HepG2 (cell line): Measurements from ENCODE around the gene RNF126. TPM values are rescaled to one million over a fixed set of nuclear protein-coding genes. Genes with fewer than 3 reads are reported as not detected.

ENCODE experiments used
- ATAC-seq: fragments of 200-7000 bp; cut with Tn5 transposase; 3 replicates; pipeline ENCODE4 v1.9.1; 2020; ENCODE audit warnings: mild to moderate bottlenecking, moderate library complexity
- BruUV-seq: library from RNA; stranded (reverse); fragments of 400-500 nt; replicated peaks from 2 replicates; lab custom pipeline; 2021; lab: Mats Ljungman, UMichigan
- CTCF ChIA-PET: fragments of 300-600 bp; formaldehyde crosslinking; extraction: SDS; loops from one replicate; lab custom pipeline; 2021; ENCODE audit warnings: low total read pairs, inconsistent platforms, low intra/inter-chr PET ratio; lab: Yijun Ruan, JAX
- POLR2A ChIA-PET: fragments of 350-600 bp; sonication (Branson Sonifier 250); formaldehyde crosslinking; loops from one replicate; lab custom pipeline; 2020; ENCODE audit warnings: antibody characterized with exemption, inconsistent platforms; lab: Yijun Ruan, JAX
- DNase-seq: peaks from one replicate; pipeline ENCODE4 v3.0.0-alpha.2; 2015; ENCODE audit warnings: low spot score
- FAIRE-seq: peaks from 3 replicates; lab custom pipeline; 2011; peaks lifted over from hg19 to GRCh38; lab: Jason Lieb, UNC
- H2AFZ ChIP-seq: one replicate; pipeline ENCODE4 v1.6.1; 2011; ENCODE audit warnings: low read length, inconsistent platforms
- H3K27ac ChIP-seq: fragments of 300-600 bp; 3 replicates; pipeline ENCODE4 v1.8.0; 2011; ENCODE audit warnings: mixed run types, mild to moderate bottlenecking, mixed read lengths, low read length, inconsistent platforms; ENCODE audit not compliant: insufficient read depth; ENCODE audit errors: extremely low read length
- H3K27me3 ChIP-seq, 2 experiments: fragments of 200-600 bp in 1 of 2; 2 replicates in 1 of 2; 3 replicates in 1 of 2; pipeline versions ENCODE4 v1.6.0 to v1.8.0; 2011; ENCODE audit warnings: low read length in 2 of 2, mild to moderate bottlenecking in 2 of 2, moderate library complexity in 2 of 2, inconsistent platforms in 1 of 2; ENCODE audit not compliant: insufficient read depth in 2 of 2, control insufficient read depth in 1 of 2
- H3K36me3 ChIP-seq, 2 experiments: fragments of 200-600 bp in 1 of 2; replicated peaks in 1 of 2; 2 replicates in 1 of 2; 3 replicates in 1 of 2; pipeline versions ENCODE4 v1.5.1 to v1.8.0; 2011; ENCODE audit warnings: low read length in 2 of 2, inconsistent platforms in 1 of 2; ENCODE audit not compliant: insufficient read depth in 2 of 2, control insufficient read depth in 1 of 2
- H3K4me1 ChIP-seq: 2 replicates; pipeline ENCODE4 v1.5.1; 2012; ENCODE audit warnings: low read length, inconsistent platforms; ENCODE audit not compliant: insufficient read depth
- H3K4me2 ChIP-seq: 2 replicates; pipeline ENCODE4 v1.6.0; 2011; ENCODE audit warnings: low read depth, low read length, inconsistent platforms
- H3K4me3 ChIP-seq, 3 experiments: fragments of 200-600 bp in 1 of 3; sonication (generic), shearing (Covaris generic) in 1 of 3; replicated peaks in 1 of 3; 2 replicates each; pipeline ENCODE4 v1.5.1; 2011 to 2016; ENCODE audit warnings: low read length in 3 of 3, inconsistent platforms in 2 of 3, low read depth in 2 of 3, mild to moderate bottlenecking in 2 of 3, control low read depth in 1 of 3, mixed read lengths in 1 of 3; ENCODE audit not compliant: insufficient read depth in 1 of 3
- H3K79me2 ChIP-seq: one replicate; pipeline ENCODE4 v1.6.1; 2011; ENCODE audit warnings: low read length, inconsistent platforms; ENCODE audit not compliant: insufficient read depth
- H3K9ac ChIP-seq: 2 replicates; pipeline ENCODE4 v1.6.0; 2011; ENCODE audit warnings: mild to moderate bottlenecking, low read depth, low read length, inconsistent platforms; ENCODE audit not compliant: insufficient read depth
- H3K9me3 ChIP-seq: 2 replicates; pipeline ENCODE4 v1.5.1; 2012; ENCODE audit warnings: mild to moderate bottlenecking, low read length
- H4K20me1 ChIP-seq: 2 replicates; pipeline ENCODE4 v1.6.0; 2011; ENCODE audit warnings: inconsistent platforms, mild to moderate bottlenecking, low read length, moderate library complexity; ENCODE audit not compliant: insufficient read depth
- HNRNPL ChIP-seq: fragments of 200-400 bp; formaldehyde crosslinking; IDR thresholded peaks from 2 replicates; pipeline ENCODE4 v1.6.1; 2017; ENCODE audit warnings: mild to moderate bottlenecking, low read depth, low read length
- SAP130 ChIP-seq: IDR thresholded peaks from 2 replicates; pipeline ENCODE4 v1.6.1; 2016; ENCODE audit warnings: low read depth
- ZFX ChIP-seq: sonication (generic); formaldehyde crosslinking; IDR thresholded peaks from 2 replicates; pipeline ENCODE4 v1.4.0; 2020; ENCODE audit warnings: mild to moderate bottlenecking, low read depth, missing genetic modification reagents, moderate library complexity
- ZNF850 ChIP-seq: sonication (generic); formaldehyde crosslinking; conservative IDR thresholded peaks from 2 replicates; pipeline ENCODE4 v1.9.0; 2021; ENCODE audit warnings: mild to moderate bottlenecking, missing genetic modification reagents
- WGBS: methylation state at CpG from one replicate; pipeline ENCODE4 v1.1.6; 2017; ENCODE audit warnings: low lambda C conversion rate; 5-methylcytosine and 5-hydroxymethylcytosine counted together
- in situ Hi-C: cut with HindIII; loops from 2 replicates; pipeline ENCODE4 v1.10.0; 2017; ENCODE audit warnings: low pct_unique_long_range_greater_than_20kb; ENCODE audit not compliant: extremely low pct_ligation_motif_present
- intact Hi-C: fragments of 100-400 bp; cut with micrococcal nuclease; formaldehyde crosslinking; loops from one replicate; pipeline ENCODE4 v1.10.0; 2022; ENCODE audit not compliant: unreplicated experiment
- polyA plus RNA-seq, 8 experiments: library from polyadenylated mRNA; depleted of rRNA in 3 of 8; stranded (reverse) in 7 of 8; unstranded in 1 of 8; fragments of >200 nt; fragmentation: Illumina TruSeq in 4 of 8; extraction: Trizol in 4 of 8; gene quantifications; 2 replicates each; pipeline versions ENCODE4 v1.2.1 to v1.2.3, GENCODE V29; 2011 to 2016; ENCODE audit warnings: low read depth in 4 of 8, missing spikeins in 1 of 8, mixed read lengths in 1 of 8; ENCODE audit not compliant: insufficient read depth in 1 of 8
- total RNA-seq, 5 experiments: library from RNA; depleted of rRNA; stranded (reverse); fragments of >200 nt; fragmentation: Illumina TruSeq; extraction: Trizol; gene quantifications; 2 replicates each; pipeline ENCODE4 v1.2.3, GENCODE V29; 2016; ENCODE audit warnings: low read depth in 1 of 5
- TF ChIP-seq, protein P1 (sequence below): sonication (generic); formaldehyde crosslinking; IDR thresholded peaks from 2 replicates; pipeline ENCODE4 v1.5.1; 2020; ENCODE audit warnings: mild to moderate bottlenecking, missing genetic modification reagents, borderline replicate concordance
- TF ChIP-seq, protein P2 (sequence below): sonication (generic); formaldehyde crosslinking; IDR thresholded peaks from 2 replicates; pipeline ENCODE4 v1.4.0; 2020; ENCODE audit warnings: missing genetic modification reagents, borderline replicate concordance

Gene RNF126
- total and polyA plus RNA-seq, 2 of the 13 experiments (the other 11 are each of a cell fraction or from before 2014, with no cell fraction given) = 23.2 to 34.0 TPM

DNA sequence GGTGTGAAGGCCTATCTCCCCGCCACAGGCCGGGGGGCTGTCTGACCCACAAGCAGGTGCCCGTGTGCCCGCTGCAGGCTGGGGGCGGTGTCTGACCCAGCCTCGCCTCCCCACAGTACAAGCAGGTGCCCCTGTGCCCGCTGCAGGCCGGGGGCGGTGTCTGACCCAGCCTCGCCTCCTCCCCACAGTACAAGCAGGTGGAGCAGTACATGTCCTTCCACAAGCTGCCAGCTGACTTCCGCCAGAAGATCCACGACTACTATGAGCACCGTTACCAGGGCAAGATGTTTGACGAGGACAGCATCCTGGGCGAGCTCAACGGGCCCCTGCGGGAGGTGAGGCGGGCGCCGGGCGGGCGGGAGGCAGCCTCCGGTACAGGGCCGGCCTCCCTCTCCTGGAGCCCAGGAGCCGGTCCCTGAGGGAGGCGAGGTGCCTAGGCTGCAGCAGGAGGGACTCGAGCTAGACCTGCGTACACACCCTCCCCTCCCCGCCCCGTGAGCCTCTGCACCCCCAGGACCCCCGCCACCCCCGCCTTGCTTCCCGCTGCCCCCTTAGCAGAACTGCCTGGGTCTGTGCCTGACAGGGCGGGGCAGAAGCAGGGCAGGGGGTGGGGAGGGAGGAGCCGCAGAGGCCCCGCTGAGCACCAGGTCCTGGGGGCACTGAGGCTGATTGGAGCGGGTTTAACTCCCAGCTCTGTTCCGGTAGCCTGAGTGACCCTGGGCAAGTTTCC, 52.8 kb downstream of the RNF126 start:
- BruUV-seq = no TSS peak
- POLR2A ChIA-PET = no interaction called here
- H3K27ac ChIP-seq = no peak overlapping the region
- ATAC-seq (no peak), DNase-seq (no peak), FAIRE-seq (no peak)
- H3K4me1 ChIP-seq = no peaks in the 10 kb centered on the region
- H3K9ac ChIP-seq = no peak overlapping the region
- no peaks in the 10 kb centered on the region for H4K20me1 ChIP-seq
- H3K9me3 ChIP-seq = no peaks in the 10 kb centered on the region
- TF ChIP-seq HNRNPL (0 out of 2 replicates have a peak, but pooled peaks have one; percentile 40), SAP130 (CRISPR knock-in tag) (no peak)
- intact Hi-C loops = no loop called here
- no peaks in the 10 kb centered on the region for H3K79me2 ChIP-seq
- no peaks in the 10 kb centered on the region for H3K27me3 ChIP-seq
- peaks cover 3 to 4% of the 10 kb centered on the region in 2 experiments; a peak in 2 of 5 replicates for H3K36me3 ChIP-seq
- in situ Hi-C loops = no loop called here
- no peak overlapping the region for H2AFZ ChIP-seq
- CTCF ChIA-PET = no interaction called here
- WGBS = 82% methylated on average over 11 of the region's 38 CpGs
- H3K4me3 ChIP-seq = no peak overlapping the region
- no peak overlapping the region for H3K4me2 ChIP-seq

DNA sequence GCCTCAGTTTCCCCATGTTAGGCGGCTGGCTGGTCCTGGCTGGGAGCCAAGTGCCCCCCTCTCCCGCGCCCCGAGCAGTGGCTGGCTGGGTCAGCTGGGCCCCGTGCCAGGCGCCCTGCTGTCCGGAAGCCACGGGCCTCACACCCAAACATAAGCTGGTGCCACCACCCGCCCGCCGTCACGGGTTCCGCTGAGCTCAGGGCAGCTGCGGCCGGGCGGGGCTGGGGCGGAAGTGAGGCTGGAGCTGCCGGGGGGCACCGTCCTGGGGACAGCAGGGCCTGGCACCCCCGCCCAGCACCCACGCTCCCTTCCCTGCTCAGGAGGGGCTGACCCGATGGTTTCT, 54.0 kb downstream of the RNF126 start:
- ChIA-PET POLR2A (no interaction called here), CTCF (no interaction called here)
- TF ChIP-seq ZFX (CRISPR knock-in tag) (0 out of 2 replicates have a peak, but pooled peaks have one; percentile 10), ZNF850 (CRISPR knock-in tag) (no peak), HNRNPL (peak; percentile 34; the same call in 1 of the 2 replicates)
- TF ChIP-seq, protein P1, sequence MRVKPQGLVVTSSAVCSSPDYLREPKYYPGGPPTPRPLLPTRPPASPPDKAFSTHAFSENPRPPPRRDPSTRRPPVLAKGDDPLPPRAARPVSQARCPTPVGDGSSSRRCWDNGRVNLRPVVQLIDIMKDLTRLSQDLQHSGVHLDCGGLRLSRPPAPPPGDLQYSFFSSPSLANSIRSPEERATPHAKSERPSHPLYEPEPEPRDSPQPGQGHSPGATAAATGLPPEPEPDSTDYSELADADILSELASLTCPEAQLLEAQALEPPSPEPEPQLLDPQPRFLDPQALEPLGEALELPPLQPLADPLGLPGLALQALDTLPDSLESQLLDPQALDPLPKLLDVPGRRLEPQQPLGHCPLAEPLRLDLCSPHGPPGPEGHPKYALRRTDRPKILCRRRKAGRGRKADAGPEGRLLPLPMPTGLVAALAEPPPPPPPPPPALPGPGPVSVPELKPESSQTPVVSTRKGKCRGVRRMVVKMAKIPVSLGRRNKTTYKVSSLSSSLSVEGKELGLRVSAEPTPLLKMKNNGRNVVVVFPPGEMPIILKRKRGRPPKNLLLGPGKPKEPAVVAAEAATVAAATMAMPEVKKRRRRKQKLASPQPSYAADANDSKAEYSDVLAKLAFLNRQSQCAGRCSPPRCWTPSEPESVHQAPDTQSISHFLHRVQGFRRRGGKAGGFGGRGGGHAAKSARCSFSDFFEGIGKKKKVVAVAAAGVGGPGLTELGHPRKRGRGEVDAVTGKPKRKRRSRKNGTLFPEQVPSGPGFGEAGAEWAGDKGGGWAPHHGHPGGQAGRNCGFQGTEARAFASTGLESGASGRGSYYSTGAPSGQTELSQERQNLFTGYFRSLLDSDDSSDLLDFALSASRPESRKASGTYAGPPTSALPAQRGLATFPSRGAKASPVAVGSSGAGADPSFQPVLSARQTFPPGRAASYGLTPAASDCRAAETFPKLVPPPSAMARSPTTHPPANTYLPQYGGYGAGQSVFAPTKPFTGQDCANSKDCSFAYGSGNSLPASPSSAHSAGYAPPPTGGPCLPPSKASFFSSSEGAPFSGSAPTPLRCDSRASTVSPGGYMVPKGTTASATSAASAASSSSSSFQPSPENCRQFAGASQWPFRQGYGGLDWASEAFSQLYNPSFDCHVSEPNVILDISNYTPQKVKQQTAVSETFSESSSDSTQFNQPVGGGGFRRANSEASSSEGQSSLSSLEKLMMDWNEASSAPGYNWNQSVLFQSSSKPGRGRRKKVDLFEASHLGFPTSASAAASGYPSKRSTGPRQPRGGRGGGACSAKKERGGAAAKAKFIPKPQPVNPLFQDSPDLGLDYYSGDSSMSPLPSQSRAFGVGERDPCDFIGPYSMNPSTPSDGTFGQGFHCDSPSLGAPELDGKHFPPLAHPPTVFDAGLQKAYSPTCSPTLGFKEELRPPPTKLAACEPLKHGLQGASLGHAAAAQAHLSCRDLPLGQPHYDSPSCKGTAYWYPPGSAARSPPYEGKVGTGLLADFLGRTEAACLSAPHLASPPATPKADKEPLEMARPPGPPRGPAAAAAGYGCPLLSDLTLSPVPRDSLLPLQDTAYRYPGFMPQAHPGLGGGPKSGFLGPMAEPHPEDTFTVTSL = no peak
- TF ChIP-seq, protein P2, sequence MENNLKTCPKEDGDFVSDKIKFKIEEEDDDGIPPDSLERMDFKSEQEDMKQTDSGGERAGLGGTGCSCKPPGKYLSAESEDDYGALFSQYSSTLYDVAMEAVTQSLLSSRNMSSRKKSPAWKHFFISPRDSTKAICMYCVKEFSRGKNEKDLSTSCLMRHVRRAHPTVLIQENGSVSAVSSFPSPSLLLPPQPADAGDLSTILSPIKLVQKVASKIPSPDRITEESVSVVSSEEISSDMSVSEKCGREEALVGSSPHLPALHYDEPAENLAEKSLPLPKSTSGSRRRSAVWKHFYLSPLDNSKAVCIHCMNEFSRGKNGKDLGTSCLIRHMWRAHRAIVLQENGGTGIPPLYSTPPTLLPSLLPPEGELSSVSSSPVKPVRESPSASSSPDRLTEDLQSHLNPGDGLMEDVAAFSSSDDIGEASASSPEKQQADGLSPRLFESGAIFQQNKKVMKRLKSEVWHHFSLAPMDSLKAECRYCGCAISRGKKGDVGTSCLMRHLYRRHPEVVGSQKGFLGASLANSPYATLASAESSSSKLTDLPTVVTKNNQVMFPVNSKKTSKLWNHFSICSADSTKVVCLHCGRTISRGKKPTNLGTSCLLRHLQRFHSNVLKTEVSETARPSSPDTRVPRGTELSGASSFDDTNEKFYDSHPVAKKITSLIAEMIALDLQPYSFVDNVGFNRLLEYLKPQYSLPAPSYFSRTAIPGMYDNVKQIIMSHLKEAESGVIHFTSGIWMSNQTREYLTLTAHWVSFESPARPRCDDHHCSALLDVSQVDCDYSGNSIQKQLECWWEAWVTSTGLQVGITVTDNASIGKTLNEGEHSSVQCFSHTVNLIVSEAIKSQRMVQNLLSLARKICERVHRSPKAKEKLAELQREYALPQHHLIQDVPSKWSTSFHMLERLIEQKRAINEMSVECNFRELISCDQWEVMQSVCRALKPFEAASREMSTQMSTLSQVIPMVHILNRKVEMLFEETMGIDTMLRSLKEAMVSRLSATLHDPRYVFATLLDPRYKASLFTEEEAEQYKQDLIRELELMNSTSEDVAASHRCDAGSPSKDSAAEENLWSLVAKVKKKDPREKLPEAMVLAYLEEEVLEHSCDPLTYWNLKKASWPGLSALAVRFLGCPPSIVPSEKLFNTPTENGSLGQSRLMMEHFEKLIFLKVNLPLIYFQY (CRISPR knock-in tag) = no peak
- in situ Hi-C loops (no loop called here), intact Hi-C loops (no loop called here)
- BruUV-seq = no TSS peak
- no CpG with 5 or more reads among the region's 22 CpGs for WGBS
- H3K4me2 ChIP-seq = no peak overlapping the region
- no peaks in the 10 kb centered on the region for H3K79me2 ChIP-seq
- H3K4me1 ChIP-seq = no peaks in the 10 kb centered on the region
- FAIRE-seq (no peak), ATAC-seq (no peak), DNase-seq (no peak)
- no peak overlapping the region for H3K4me3 ChIP-seq
- H3K9me3 ChIP-seq = no peaks in the 10 kb centered on the region
- H3K9ac ChIP-seq = no peak overlapping the region
- H3K36me3 ChIP-seq = no peaks in the 10 kb centered on the region
- no peak overlapping the region for H2AFZ ChIP-seq
- no peaks in the 10 kb centered on the region for H3K27me3 ChIP-seq
- no peaks in the 10 kb centered on the region for H4K20me1 ChIP-seq
- H3K27ac ChIP-seq = no peak overlapping the region
